ENCODE measurements around the gene RGL2. TPM values are rescaled to one million over a fixed set of nuclear protein-coding genes. Genes with fewer than 3 reads are reported as not detected.

The RGL2 gene
- total and polyA plus RNA-seq, 2 of the 13 experiments (the other 11 are each of a cell fraction or from before 2014, with no cell fraction given), result 22.9 to 47.4 TPM

DNA sequence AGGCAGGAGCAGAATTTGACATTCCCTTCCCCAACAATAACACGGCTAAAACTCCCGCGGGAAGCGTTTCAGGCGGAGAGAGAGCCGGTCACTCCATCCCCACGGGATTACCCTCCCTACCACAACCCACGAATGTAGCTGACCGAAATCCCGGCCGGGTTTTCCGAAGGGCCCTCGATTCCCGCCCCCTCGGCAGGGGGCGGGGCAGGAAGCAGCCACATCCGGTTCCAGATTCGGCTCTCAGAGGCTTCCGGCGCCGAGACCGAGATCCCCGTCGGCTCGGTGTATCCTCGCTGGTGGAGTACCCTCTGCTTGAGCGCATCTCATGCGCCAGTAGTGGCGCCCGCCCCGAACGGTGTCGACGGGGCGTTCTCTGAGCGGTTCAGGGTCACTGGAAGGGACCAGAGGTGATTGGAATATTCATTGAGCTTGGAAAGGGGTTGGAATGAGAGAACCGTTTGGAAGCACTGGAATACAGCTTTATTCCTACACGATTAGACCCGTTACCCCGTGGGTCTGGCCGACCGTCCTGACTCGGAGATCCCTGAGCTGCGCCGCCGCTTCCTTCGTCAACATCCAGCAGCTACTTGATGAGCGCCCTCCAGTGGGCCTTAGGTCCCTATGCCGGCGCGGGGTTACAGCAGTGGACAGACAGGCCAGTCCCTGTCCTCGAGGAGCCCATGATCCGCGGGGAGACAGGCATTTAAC lies 649 bp upstream of the RGL2 start (continued):
- TF ChIP-seq, protein P1, sequence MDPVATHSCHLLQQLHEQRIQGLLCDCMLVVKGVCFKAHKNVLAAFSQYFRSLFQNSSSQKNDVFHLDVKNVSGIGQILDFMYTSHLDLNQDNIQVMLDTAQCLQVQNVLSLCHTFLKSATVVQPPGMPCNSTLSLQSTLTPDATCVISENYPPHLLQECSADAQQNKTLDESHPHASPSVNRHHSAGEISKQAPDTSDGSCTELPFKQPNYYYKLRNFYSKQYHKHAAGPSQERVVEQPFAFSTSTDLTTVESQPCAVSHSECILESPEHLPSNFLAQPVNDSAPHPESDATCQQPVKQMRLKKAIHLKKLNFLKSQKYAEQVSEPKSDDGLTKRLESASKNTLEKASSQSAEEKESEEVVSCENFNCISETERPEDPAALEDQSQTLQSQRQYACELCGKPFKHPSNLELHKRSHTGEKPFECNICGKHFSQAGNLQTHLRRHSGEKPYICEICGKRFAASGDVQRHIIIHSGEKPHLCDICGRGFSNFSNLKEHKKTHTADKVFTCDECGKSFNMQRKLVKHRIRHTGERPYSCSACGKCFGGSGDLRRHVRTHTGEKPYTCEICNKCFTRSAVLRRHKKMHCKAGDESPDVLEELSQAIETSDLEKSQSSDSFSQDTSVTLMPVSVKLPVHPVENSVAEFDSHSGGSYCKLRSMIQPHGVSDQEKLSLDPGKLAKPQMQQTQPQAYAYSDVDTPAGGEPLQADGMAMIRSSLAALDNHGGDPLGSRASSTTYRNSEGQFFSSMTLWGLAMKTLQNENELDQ (CRISPR knock-in tag; IDR thresholded peaks at IDR 0.05; ENCODE audit: borderline replicate concordance), result 0 out of 2 replicates have a peak, but pooled peaks have one; percentile 7
- TF ChIP-seq, protein P2, sequence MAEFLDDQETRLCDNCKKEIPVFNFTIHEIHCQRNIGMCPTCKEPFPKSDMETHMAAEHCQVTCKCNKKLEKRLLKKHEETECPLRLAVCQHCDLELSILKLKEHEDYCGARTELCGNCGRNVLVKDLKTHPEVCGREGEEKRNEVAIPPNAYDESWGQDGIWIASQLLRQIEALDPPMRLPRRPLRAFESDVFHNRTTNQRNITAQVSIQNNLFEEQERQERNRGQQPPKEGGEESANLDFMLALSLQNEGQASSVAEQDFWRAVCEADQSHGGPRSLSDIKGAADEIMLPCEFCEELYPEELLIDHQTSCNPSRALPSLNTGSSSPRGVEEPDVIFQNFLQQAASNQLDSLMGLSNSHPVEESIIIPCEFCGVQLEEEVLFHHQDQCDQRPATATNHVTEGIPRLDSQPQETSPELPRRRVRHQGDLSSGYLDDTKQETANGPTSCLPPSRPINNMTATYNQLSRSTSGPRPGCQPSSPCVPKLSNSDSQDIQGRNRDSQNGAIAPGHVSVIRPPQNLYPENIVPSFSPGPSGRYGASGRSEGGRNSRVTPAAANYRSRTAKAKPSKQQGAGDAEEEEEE (CRISPR knock-in tag; IDR thresholded peaks at IDR 0.05; ENCODE audit: borderline replicate concordance), result no peak
- TF ChIP-seq ZNF10 (CRISPR knock-in tag; IDR thresholded peaks at IDR 0.05; ENCODE audit: borderline replicate concordance, low read depth) (no peak), ZNF83 (CRISPR knock-in tag; IDR thresholded peaks at IDR 0.05; ENCODE audit: borderline replicate concordance) (no peak), TERF1 (CRISPR knock-in tag; IDR thresholded peaks at IDR 0.05) (no peak), CBX1 (IDR thresholded peaks at IDR 0.05; ENCODE audit: low read depth) (no peak), CHD4 (IDR thresholded peaks at IDR 0.05; ENCODE audit: borderline replicate concordance, low read length) (peak; percentile 57; the same call in 1 of the 2 replicates), ZNF138 (CRISPR knock-in tag; IDR thresholded peaks at IDR 0.05; ENCODE audit: low read depth) (no peak), SIX1 (CRISPR knock-in tag; IDR thresholded peaks at IDR 0.05; ENCODE audit: borderline replicate concordance) (no peak), KDM5B (CRISPR knock-in tag; IDR thresholded peaks at IDR 0.05; ENCODE audit: borderline replicate concordance) (peak; percentile 96), ZNF3 (CRISPR knock-in tag; IDR thresholded peaks at IDR 0.05) (no peak), ZNF672 (CRISPR knock-in tag; IDR thresholded peaks at IDR 0.05) (no peak; the same call in 1 of the 2 replicates), RBM22 (optimal IDR thresholded peaks at IDR 0.05; ENCODE audit: low read length) (peak; percentile 89), MED8 (CRISPR knock-in tag; IDR thresholded peaks at IDR 0.05; ENCODE audit: insufficient replicate concordance) (peak; percentile 76), ADNP (CRISPR knock-in tag; IDR thresholded peaks at IDR 0.05) (no peak; the same call in 1 of the 2 replicates), SRSF1 (optimal IDR thresholded peaks at IDR 0.05; ENCODE audit: low read depth, low read length) (peak; percentile 95), ZMYM4 (CRISPR knock-in tag; IDR thresholded peaks at IDR 0.05) (no peak), ZNF558 (CRISPR knock-in tag; IDR thresholded peaks at IDR 0.05; ENCODE audit: borderline replicate concordance) (peak; percentile 89; the same call in 1 of the 2 replicates), ZNF101 (CRISPR knock-in tag; IDR thresholded peaks at IDR 0.05; ENCODE audit: borderline replicate concordance, low read depth) (peak; percentile 58), ZNF34 (CRISPR knock-in tag; IDR thresholded peaks at IDR 0.05; ENCODE audit: borderline replicate concordance) (peak; percentile 84; the same call in 1 of the 2 replicates), ZNF724P (CRISPR knock-in tag; IDR thresholded peaks at IDR 0.05; ENCODE audit: borderline replicate concordance) (0 out of 2 replicates have a peak, but pooled peaks have one; percentile 8), GPN1 (CRISPR knock-in tag; IDR thresholded peaks at IDR 0.05; ENCODE audit: borderline replicate concordance) (no peak)
- TF ChIP-seq, protein P3, sequence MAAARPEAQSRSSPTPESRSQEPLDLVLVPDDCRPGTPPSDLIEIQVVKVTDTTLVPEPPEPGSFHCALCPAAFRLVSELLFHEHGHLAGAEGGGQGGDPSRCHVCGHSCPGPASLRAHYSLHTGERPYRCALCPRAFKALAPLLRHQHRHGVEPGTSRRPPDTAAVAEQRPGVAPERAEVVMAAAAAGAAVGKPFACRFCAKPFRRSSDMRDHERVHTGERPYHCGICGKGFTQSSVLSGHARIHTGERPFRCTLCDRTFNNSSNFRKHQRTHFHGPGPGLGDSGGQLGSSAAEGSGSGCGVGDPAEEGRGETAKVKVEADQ (CRISPR knock-in tag; IDR thresholded peaks at IDR 0.05; ENCODE audit: borderline replicate concordance), result peak; percentile 62; the same call in 1 of the 2 replicates

Data from HepG2 (cell line).